RPMI7951 (cell line): ENCODE measurements around the gene IL5RA. TPM values are rescaled to one million over a fixed set of nuclear protein-coding genes. Genes with fewer than 3 reads are reported as not detected.
A peak's percentile ranks its signal among the peaks of the same experiment; 100 is the strongest.

Experiments
- DNase-seq: peaks from one replicate; pipeline ENCODE4 v3.0.0-alpha.2; 2012; ENCODE audit warnings: low read depth
- total RNA-seq: library from RNA; depleted of rRNA; stranded (reverse); fragments of >200 nt; shearing (Covaris generic); gene quantifications from 2 replicates; pipeline ENCODE4 v1.2.3, GENCODE V29; 2014; rRNA removed

Gene IL5RA
- total RNA-seq, 1 experiment from 2014 or later = not detected

GRCh38 chr3:3066378-3066777 is 43.8 kb downstream of the IL5RA start:
- DNase-seq = no peak

DNA sequence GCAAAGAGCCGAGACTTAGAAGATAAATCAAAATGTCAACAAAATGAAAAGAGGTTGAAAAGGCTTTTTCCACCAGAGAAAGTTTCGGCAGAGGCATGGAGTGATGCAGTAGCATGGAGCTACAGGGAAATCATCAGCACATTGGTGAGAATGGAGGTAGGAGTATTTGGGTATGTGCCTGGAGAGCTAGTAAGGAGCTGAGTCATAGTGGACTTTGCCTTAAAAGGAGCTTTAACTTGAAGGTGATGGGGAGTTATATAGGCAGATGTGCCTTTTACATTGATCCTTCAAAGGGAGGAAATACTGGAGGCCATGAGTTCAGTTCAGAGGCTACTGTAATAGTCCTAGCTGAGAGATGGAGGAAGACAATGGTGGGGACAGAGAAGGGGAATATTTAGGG is 44.3 kb downstream of the IL5RA start:
- peak; percentile 26 for DNase-seq

DNA sequence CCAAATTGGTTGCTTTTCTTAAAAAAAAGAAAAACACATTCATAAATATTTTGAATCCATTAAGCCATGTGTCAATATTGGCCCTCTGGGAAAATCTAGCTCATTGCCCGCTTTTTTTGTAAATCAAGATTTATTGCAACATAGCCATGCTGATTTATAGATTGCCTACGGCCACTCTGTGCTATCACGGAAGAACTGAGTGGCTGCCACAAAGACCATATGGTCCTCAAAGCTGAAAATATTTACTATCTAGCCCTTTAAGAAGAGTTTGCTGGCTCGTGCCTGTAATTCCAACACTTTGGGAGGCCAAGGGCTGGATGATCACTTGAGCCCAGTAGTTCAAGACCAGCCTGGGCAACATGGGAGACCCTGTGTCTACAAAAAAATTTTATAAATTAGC is 45.9 kb downstream of the IL5RA start:
- DNase-seq = peak; percentile 11

GRCh38 chr3:3059645-3060044 is 50.5 kb downstream of the IL5RA start:
- no peak for DNase-seq

- peak; percentile 1 for DNase-seq
These were observed 56.2 kb downstream of the IL5RA start for GRCh38 chr3:3053974-3054373.

DNA sequence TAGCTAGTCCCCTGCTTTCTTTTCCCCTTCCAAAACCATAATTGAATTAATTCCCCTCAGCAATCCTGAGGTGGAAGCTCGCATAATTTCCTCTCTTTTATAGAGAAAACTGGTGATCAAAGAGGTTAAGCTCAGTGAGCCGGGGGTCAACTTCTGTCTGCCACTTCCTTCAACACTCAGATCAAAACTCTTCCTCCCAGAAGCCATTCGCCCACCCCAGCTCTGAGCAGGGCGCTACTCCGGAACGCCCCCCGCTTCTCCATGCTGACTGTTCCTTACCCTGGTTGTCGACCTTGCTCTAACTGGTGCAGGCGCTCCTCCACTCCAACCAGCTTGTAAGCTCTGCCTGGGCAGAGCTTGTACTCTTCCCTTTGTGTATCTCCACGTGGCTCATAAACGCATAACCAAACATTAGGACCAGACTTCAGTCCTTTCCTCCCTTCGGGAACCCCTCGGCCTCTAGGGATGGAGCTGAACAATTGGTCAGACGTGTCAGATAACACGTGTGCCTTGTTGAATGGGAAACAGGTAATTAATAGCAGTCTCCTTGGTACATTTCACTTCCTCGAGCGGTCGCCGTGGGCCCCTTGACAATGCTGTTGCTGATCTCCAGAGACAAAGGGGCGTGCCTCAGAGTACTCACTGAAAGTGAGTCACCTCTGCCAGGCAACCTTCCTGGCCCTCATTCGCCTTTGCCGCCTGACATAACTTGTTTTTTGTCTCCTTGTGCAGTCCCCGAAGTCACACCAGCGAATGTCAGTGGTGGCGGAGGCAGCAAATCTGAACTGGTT is 71.8 kb downstream of the IL5RA start:
- no peak for DNase-seq

- no peak for DNase-seq
These were observed 73.0 kb downstream of the IL5RA start for GRCh38 chr3:3037156-3037555.

DNA sequence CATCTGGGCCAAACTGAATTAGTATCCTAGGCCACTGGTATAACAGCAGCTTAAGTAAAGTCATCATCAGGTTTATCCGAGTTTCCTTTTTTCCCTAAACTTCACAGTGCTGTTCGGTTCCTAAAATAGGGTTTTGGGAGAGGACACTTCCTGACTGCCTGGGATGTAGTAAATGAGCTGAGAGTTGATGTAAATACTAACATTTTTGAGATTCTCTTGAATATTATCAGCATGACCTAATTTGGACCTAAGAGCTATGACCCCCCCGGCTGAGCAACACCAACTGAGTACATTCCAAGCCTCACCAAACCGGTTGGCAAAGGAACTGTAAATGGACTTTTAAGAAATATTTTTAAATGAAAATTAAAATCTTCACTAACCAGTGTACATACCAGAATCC is 78.8 kb downstream of the IL5RA start:
- no peak for DNase-seq

DNA sequence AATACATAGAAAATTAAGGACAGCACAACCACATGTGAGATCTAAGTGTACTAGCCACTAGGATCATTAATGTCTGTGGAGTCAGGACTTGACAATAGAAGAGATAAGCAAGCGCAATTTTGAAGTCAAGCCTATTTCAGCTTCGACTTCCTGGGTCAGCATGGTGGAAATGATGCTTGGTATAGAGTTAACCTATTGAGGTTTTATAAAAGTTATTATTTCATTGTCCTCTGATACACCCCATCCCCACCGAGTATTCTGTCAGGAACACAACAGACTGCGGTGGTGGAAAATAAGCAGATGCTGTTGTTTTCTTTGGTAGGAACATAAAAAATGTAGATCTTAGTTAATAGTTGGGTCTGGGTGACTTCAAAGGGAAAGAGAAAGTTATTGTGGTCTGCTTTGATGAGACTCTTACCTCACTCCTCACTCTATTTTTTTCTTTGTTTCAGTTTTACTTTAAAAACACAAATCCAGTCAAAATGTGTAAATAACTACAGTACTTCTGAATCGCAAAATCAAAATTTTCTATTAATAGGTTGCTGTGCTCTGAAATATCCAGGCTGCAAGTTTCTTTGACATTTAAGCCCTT is 82.1 kb downstream of the IL5RA start:
- no peak for DNase-seq

- DNase-seq = no peak
These were observed 86.9 kb downstream of the IL5RA start for GRCh38 chr3:3023111-3023745.

- DNase-seq = no peak
These were observed 90.0 kb downstream of the IL5RA start for GRCh38 chr3:3020209-3020608.

Other genes starting within 250 kb of the IL5RA start
- gene TRNT1, start 16.6 kb upstream of the IL5RA start, total RNA-seq = 18.1 and 19.6 TPM in 2 replicates
- gene CRBN, start 69.3 kb upstream of the IL5RA start, total RNA-seq = 64.9 and 73.5 TPM in 2 replicates